HepG2 (cell line): ENCODE data around the gene DIP2C. TPM values are rescaled to one million over a fixed set of nuclear protein-coding genes. Genes with fewer than 3 reads are reported as not detected.

ENCODE experiments used
- ATAC-seq: fragments of 200-7000 bp; cut with Tn5 transposase; 3 replicates; pipeline ENCODE4 v1.9.1; 2020; ENCODE audit warnings: mild to moderate bottlenecking, moderate library complexity
- BruUV-seq: library from RNA; stranded (reverse); fragments of 400-500 nt; replicated peaks from 2 replicates; lab custom pipeline; 2021; lab: Mats Ljungman, UMichigan
- CTCF ChIA-PET: fragments of 300-600 bp; formaldehyde crosslinking; extraction: SDS; loops from one replicate; lab custom pipeline; 2021; ENCODE audit warnings: low total read pairs, inconsistent platforms, low intra/inter-chr PET ratio; lab: Yijun Ruan, JAX
- POLR2A ChIA-PET: fragments of 350-600 bp; sonication (Branson Sonifier 250); formaldehyde crosslinking; loops from one replicate; lab custom pipeline; 2020; ENCODE audit warnings: antibody characterized with exemption, inconsistent platforms; lab: Yijun Ruan, JAX
- DNase-seq: peaks from one replicate; pipeline ENCODE4 v3.0.0-alpha.2; 2015; ENCODE audit warnings: low spot score
- FAIRE-seq: peaks from 3 replicates; lab custom pipeline; 2011; peaks lifted over from hg19 to GRCh38; lab: Jason Lieb, UNC
- H2AFZ ChIP-seq: one replicate; pipeline ENCODE4 v1.6.1; 2011; ENCODE audit warnings: low read length, inconsistent platforms
- H3K27ac ChIP-seq: fragments of 300-600 bp; 3 replicates; pipeline ENCODE4 v1.8.0; 2011; ENCODE audit warnings: mixed run types, mild to moderate bottlenecking, mixed read lengths, low read length, inconsistent platforms; ENCODE audit not compliant: insufficient read depth; ENCODE audit errors: extremely low read length
- H3K27me3 ChIP-seq, 2 experiments: fragments of 200-600 bp in 1 of 2; 2 replicates in 1 of 2; 3 replicates in 1 of 2; pipeline versions ENCODE4 v1.6.0 to v1.8.0; 2011; ENCODE audit warnings: low read length in 2 of 2, mild to moderate bottlenecking in 2 of 2, moderate library complexity in 2 of 2, inconsistent platforms in 1 of 2; ENCODE audit not compliant: insufficient read depth in 2 of 2, control insufficient read depth in 1 of 2
- H3K36me3 ChIP-seq, 2 experiments: fragments of 200-600 bp in 1 of 2; replicated peaks in 1 of 2; 2 replicates in 1 of 2; 3 replicates in 1 of 2; pipeline versions ENCODE4 v1.5.1 to v1.8.0; 2011; ENCODE audit warnings: low read length in 2 of 2, inconsistent platforms in 1 of 2; ENCODE audit not compliant: insufficient read depth in 2 of 2, control insufficient read depth in 1 of 2
- H3K4me1 ChIP-seq: 2 replicates; pipeline ENCODE4 v1.5.1; 2012; ENCODE audit warnings: low read length, inconsistent platforms; ENCODE audit not compliant: insufficient read depth
- H3K4me2 ChIP-seq: 2 replicates; pipeline ENCODE4 v1.6.0; 2011; ENCODE audit warnings: low read depth, low read length, inconsistent platforms
- H3K4me3 ChIP-seq, 3 experiments: fragments of 200-600 bp in 1 of 3; sonication (generic), shearing (Covaris generic) in 1 of 3; replicated peaks in 1 of 3; 2 replicates each; pipeline ENCODE4 v1.5.1; 2011 to 2016; ENCODE audit warnings: low read length in 3 of 3, inconsistent platforms in 2 of 3, low read depth in 2 of 3, mild to moderate bottlenecking in 2 of 3, control low read depth in 1 of 3, mixed read lengths in 1 of 3; ENCODE audit not compliant: insufficient read depth in 1 of 3
- H3K79me2 ChIP-seq: one replicate; pipeline ENCODE4 v1.6.1; 2011; ENCODE audit warnings: low read length, inconsistent platforms; ENCODE audit not compliant: insufficient read depth
- H3K9ac ChIP-seq: 2 replicates; pipeline ENCODE4 v1.6.0; 2011; ENCODE audit warnings: mild to moderate bottlenecking, low read depth, low read length, inconsistent platforms; ENCODE audit not compliant: insufficient read depth
- H3K9me3 ChIP-seq: 2 replicates; pipeline ENCODE4 v1.5.1; 2012; ENCODE audit warnings: mild to moderate bottlenecking, low read length
- H4K20me1 ChIP-seq: 2 replicates; pipeline ENCODE4 v1.6.0; 2011; ENCODE audit warnings: inconsistent platforms, mild to moderate bottlenecking, low read length, moderate library complexity; ENCODE audit not compliant: insufficient read depth
- TP53 ChIP-seq: sonication (generic); formaldehyde crosslinking; conservative IDR thresholded peaks from 2 replicates; pipeline ENCODE4 v1.4.0; 2020; ENCODE audit warnings: missing genetic modification reagents
- ZNF230 ChIP-seq: sonication (generic); formaldehyde crosslinking; IDR thresholded peaks from 2 replicates; pipeline ENCODE4 v1.4.0; 2020; ENCODE audit warnings: mild to moderate bottlenecking, missing genetic modification reagents
- ZNF567 ChIP-seq: sonication (generic); formaldehyde crosslinking; IDR thresholded peaks from 2 replicates; pipeline ENCODE4 v1.8.1; 2023; ENCODE audit warnings: mild to moderate bottlenecking, missing genetic modification reagents, borderline replicate concordance
- WGBS: methylation state at CpG from one replicate; pipeline ENCODE4 v1.1.6; 2017; ENCODE audit warnings: low lambda C conversion rate; 5-methylcytosine and 5-hydroxymethylcytosine counted together
- in situ Hi-C: cut with HindIII; loops from 2 replicates; pipeline ENCODE4 v1.10.0; 2017; ENCODE audit warnings: low pct_unique_long_range_greater_than_20kb; ENCODE audit not compliant: extremely low pct_ligation_motif_present
- intact Hi-C: fragments of 100-400 bp; cut with micrococcal nuclease; formaldehyde crosslinking; loops from one replicate; pipeline ENCODE4 v1.10.0; 2022; ENCODE audit not compliant: unreplicated experiment
- polyA plus RNA-seq, 8 experiments: library from polyadenylated mRNA; depleted of rRNA in 3 of 8; stranded (reverse) in 7 of 8; unstranded in 1 of 8; fragments of >200 nt; fragmentation: Illumina TruSeq in 4 of 8; extraction: Trizol in 4 of 8; gene quantifications; 2 replicates each; pipeline versions ENCODE4 v1.2.1 to v1.2.3, GENCODE V29; 2011 to 2016; ENCODE audit warnings: low read depth in 4 of 8, missing spikeins in 1 of 8, mixed read lengths in 1 of 8; ENCODE audit not compliant: insufficient read depth in 1 of 8
- total RNA-seq, 5 experiments: library from RNA; depleted of rRNA; stranded (reverse); fragments of >200 nt; fragmentation: Illumina TruSeq; extraction: Trizol; gene quantifications; 2 replicates each; pipeline ENCODE4 v1.2.3, GENCODE V29; 2016; ENCODE audit warnings: low read depth in 1 of 5
- TF ChIP-seq, protein P1 (sequence below): sonication (generic); formaldehyde crosslinking; IDR thresholded peaks from 2 replicates; pipeline ENCODE4 v1.8.0; 2022; ENCODE audit warnings: missing genetic modification reagents, mild to moderate bottlenecking, inconsistent platforms, borderline replicate concordance
- TF ChIP-seq, protein P2 (sequence below): sonication (generic); formaldehyde crosslinking; IDR thresholded peaks from 2 replicates; pipeline ENCODE4; 2020; ENCODE audit warnings: missing genetic modification reagents, mild to moderate bottlenecking, borderline replicate concordance
- TF ChIP-seq, protein P3 (sequence below): IDR thresholded peaks from 2 replicates; pipeline ENCODE4 v1.6.1; 2016; ENCODE audit warnings: control low read depth

DIP2C gene
- total and polyA plus RNA-seq, 2 of the 13 experiments (the other 11 are each of a cell fraction or from before 2014, with no cell fraction given) = 2.2 to 2.7 TPM

DNA sequence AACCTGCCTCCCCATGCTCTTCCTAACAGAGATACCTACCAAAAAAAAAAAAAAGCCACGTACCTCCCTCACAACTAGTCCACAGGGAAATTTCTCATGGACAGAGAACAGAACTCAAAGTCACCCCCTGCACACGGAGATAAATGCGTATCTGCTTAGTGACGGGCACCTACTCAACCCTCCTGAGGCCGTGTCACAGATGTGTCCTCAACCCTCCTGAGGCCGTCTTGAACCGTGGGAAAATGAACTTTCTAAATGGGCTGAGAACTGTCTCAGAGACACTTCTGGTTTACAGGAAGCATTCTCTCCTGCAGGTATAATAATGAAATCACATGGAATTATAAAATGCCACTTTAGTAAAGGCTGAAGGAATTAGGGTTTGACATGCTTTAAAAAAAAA, 155.9 kb downstream of the DIP2C start:
- ATAC-seq (no peak), FAIRE-seq (no peak), DNase-seq (no peak)
- no peak overlapping the region for H2AFZ ChIP-seq
- H3K4me3 ChIP-seq = no peak overlapping the region
- H3K4me2 ChIP-seq = no peak overlapping the region; the same call in 1 of the 2 replicates
- 81% methylated on average over 7 of the region's 7 CpGs for WGBS
- POLR2A ChIA-PET = no interaction called here
- no TSS peak for BruUV-seq
- H3K79me2 ChIP-seq = no peaks in the 10 kb centered on the region
- H3K9ac ChIP-seq = no peak overlapping the region
- no peaks in the 10 kb centered on the region for H3K27me3 ChIP-seq
- H3K4me1 ChIP-seq = peaks cover 17% of the 10 kb centered on the region
- no peaks in the 10 kb centered on the region for H3K9me3 ChIP-seq
- CTCF ChIA-PET = no interaction called here
- intact Hi-C loops = no loop called here
- no peaks in the 10 kb centered on the region for H4K20me1 ChIP-seq
- TF ChIP-seq ZNF567 (CRISPR knock-in tag) (no peak), ZNF230 (no peak), TP53 (no peak)
- TF ChIP-seq, protein P1, sequence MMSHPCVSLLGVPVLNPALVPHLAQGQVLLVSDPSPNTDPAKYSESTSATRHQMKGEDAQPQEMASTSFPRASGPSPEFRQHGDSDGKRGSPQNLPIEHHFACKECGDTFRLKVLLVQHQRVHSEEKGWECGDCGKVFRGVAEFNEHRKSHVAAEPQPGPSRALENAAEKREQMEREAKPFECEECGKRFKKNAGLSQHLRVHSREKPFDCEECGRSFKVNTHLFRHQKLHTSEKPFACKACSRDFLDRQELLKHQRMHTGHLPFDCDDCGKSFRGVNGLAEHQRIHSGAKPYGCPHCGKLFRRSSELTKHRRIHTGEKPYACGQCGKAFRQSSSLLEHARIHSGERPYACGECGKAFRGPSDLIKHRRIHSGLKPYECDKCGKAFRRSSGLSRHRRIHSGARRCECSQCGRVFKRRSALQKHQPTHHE = no peak
- TF ChIP-seq, protein P2, sequence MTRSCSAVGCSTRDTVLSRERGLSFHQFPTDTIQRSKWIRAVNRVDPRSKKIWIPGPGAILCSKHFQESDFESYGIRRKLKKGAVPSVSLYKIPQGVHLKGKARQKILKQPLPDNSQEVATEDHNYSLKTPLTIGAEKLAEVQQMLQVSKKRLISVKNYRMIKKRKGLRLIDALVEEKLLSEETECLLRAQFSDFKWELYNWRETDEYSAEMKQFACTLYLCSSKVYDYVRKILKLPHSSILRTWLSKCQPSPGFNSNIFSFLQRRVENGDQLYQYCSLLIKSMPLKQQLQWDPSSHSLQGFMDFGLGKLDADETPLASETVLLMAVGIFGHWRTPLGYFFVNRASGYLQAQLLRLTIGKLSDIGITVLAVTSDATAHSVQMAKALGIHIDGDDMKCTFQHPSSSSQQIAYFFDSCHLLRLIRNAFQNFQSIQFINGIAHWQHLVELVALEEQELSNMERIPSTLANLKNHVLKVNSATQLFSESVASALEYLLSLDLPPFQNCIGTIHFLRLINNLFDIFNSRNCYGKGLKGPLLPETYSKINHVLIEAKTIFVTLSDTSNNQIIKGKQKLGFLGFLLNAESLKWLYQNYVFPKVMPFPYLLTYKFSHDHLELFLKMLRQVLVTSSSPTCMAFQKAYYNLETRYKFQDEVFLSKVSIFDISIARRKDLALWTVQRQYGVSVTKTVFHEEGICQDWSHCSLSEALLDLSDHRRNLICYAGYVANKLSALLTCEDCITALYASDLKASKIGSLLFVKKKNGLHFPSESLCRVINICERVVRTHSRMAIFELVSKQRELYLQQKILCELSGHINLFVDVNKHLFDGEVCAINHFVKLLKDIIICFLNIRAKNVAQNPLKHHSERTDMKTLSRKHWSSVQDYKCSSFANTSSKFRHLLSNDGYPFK (CRISPR knock-in tag) = no peak
- TF ChIP-seq, protein P3, sequence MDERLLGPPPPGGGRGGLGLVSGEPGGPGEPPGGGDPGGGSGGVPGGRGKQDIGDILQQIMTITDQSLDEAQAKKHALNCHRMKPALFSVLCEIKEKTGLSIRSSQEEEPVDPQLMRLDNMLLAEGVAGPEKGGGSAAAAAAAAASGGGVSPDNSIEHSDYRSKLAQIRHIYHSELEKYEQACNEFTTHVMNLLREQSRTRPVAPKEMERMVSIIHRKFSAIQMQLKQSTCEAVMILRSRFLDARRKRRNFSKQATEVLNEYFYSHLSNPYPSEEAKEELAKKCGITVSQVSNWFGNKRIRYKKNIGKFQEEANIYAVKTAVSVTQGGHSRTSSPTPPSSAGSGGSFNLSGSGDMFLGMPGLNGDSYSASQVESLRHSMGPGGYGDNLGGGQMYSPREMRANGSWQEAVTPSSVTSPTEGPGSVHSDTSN = no peak
- in situ Hi-C loops = no loop called here
- H3K27ac ChIP-seq = no peak overlapping the region
- no peaks in the 10 kb centered on the region for H3K36me3 ChIP-seq
